CD4-positive, alpha-beta T cell treated with Interferon alpha-2 for 1 hour (primary cell): Measurements from ENCODE around the gene DOCK2.
A peak's percentile ranks its signal among the peaks of the same experiment; 100 is the strongest.
"Not testable (repeated sequence)": the region's sequence is repeated elsewhere in the genome, so short reads cannot be mapped to it uniquely, and the experiment has no call there.

Experiments
- DNase-seq, 2 donors: peaks; one replicate each; pipeline ENCODE4 v3.0.0-alpha.2; 2020 to 2022

Gene DOCK2

GRCh38 chr5:170076211-170076610 is 439.1 kb downstream of the DOCK2 start:
- no peak for DNase-seq

DNA sequence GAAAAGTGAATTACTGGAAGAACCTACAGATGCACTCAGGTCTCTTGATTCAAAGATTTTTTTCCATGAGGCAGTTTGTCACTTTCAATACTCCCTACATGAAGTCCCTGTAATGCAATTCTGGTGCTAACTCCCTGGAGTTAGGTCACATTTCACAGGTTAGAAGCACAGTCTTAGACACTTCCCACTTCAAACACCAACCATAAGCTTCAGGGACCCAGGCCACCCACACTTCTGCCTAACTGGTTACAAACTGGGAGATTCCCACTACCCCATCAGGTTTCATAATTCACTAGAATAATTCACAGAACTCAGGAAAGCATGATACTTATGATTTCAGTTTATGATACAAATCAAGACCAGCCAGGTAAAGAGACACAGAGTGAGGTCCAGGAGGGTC is 439.7 kb downstream of the DOCK2 start:
- no peak for DNase-seq

DNA sequence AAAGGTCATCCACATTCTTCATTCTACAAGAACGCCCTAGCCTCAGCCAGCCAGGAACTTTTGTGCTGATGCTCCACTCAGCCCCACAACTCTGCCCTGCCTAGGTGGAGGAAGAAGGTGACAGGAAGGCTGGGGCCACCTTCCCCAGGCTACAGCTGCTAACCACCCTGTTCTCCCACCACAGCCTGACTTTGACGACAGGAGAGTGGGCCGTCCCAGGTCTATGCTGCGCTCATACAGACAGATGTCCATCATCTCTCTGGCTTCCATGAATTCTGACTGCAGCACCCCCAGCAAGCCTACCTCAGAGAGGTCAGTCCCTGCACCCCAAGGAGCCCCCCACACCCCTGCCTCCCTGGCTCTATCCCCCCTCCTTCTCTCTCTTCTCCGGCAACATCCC is 440.5 kb downstream of the DOCK2 start:
- DNase-seq: no peak

DNA sequence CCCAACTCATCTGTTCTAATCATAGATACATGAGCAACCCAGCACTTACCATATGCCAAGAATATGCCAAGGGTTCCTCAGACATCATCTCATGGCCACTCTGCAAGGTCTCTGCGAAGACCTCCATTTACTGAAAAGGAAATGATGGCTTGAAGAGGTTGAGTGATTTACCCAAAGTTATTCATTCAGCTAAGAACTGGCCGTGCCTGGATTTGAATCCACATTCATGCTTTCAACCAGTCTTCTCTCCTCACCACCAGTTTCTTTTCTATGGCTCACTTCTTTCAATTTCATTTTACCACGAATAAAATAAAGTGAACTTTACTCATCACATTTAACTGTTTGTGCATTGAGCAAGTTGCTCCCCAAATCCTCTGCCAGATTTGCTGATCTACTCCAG is 441.4 kb downstream of the DOCK2 start:
- DNase-seq: no peak

- DNase-seq: no peak
Observed at GRCh38 chr5:170078931-170079330, 441.9 kb downstream of the DOCK2 start.

GRCh38 chr5:170080217-170080616 is 443.1 kb downstream of the DOCK2 start:
- no peak for DNase-seq

DNA sequence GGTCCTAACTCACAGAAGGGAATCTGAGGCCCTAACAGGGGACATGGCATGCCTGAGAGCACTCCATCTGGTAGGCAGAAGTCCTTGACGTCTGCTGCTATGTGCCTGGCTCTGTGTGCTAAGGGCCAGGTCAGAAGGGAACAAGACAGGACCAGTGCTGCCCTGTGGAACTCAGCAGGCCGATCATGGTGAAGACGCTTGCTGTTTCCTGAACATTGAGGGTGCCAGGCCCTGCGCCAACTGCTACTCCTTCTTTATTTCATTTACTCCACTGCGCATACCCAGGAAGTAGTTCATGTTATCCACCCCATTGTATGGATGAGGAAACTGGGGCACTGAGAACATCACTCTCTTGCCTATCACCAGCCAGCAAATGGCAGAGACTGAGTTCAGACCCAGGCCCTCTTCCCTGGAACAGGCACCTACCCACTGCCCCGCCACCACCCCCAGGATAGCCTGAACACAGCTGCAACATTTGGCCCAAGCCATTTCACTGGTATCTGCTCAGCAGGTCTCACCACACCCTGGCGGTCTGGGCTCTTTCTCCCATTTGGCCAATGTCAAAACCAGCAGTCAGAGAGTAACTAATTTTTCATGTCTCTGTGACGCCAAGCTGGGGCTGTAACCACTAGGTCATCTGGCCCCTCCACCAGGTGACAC is 443.8 kb downstream of the DOCK2 start:
- DNase-seq: no peak

DNA sequence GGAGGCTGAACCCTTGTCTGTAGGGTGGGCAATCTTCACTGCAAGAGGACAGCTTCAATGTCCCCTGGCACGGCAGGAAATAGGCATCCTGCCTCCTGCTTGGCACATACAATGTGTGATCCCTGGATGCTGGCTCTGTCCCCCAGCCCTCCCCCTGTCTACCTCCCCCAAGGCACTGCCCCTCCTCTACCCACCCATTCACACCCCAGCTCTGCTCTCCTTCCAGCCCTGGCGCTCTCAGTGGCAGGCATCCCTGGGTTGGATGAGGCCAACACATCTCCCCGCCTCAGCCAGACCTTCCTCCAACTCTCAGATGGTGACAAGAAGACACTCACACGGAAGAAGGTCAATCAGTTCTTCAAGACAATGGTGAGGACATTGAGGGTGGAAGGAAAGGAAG is 444.5 kb downstream of the DOCK2 start:
- DNase-seq: no peak

GRCh38 chr5:170082701-170083100 is 445.6 kb downstream of the DOCK2 start:
- no peak for DNase-seq

GRCh38 chr5:170087168-170087817 is 450.2 kb downstream of the DOCK2 start:
- DNase-seq: no peak

DNA sequence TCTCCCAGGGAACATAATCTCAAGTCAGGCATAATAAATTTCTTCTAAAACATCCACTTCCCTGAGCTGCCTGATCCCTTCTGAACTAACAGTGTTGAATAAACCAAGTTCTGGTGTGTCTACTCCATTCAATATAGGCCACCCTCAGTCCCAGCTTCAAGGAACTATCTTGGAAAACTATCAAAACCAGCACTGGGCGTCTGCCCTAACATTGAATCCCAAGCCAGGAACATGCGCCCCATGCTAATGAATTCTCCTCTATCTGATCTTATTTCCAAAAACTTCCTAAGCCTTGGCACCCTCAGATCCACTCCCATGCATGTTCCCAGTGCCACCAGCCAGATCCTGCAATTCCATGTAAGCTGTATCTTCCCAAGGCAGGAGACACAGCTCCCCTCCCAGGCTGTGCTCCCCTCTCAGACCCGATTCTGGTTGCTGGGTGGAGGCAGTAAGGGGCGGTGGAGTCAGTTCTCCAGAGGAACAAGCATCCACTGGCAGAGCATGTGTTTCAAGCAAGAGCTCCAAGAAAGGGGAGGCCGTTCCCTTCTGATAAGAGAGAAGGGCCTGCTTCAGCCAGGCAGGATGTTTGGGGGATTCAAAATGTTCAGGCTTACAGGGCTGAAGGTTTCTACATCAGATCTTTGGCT is 455.5 kb downstream of the DOCK2 start:
- no peak for DNase-seq

DNA sequence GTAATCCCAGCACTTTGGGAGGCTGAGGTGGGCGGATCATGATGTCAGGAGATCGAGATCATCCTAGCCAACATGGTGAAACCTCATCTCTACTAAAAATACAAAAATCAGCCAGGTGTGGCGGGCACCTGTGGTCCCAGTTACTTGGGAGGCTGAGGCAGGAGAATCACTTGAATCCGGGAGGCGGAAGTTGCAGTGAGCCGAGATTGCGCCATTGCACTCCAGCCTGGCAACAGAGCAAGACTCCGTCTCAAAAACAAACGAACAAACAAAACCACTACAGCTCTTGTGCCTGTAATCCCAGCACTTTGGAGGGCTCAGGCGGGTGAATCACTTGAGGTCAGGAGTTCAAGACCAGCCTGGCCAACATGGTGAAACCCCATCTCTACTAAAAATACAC is 457.3 kb downstream of the DOCK2 start:
- DNase-seq: not testable (repeated sequence)

DNA sequence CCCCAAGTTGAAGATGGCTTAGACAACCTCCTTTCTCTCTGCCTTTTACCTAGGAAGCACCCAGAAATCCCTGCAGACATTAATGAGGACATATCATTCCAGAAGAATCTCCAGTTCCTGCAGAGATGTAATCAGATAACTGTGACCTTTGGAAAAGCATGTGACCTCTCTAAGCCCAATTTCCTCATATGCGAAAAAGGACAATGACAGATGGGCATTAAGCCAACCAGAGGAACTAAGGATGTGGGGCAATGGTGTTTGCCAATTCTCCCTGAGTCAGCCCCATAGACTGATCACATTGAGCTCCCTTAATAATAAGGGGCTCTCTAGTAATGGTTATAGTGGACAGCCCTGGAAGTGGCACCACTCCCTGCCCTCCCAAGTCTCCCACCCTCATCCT is 458.6 kb downstream of the DOCK2 start:
- DNase-seq: no peak

GRCh38 chr5:170097934-170098333 is 460.9 kb downstream of the DOCK2 start:
- no peak for DNase-seq

- DNase-seq: peak; percentile 61 to 69
Observed at GRCh38 chr5:170100066-170100943, 463.2 kb downstream of the DOCK2 start.

GRCh38 chr5:170103447-170103846 is 466.4 kb downstream of the DOCK2 start:
- no peak for DNase-seq

- no peak for DNase-seq
Observed at GRCh38 chr5:170104299-170104698, 467.2 kb downstream of the DOCK2 start.

GRCh38 chr5:170104710-170105109 is 467.6 kb downstream of the DOCK2 start:
- no peak for DNase-seq

DNA sequence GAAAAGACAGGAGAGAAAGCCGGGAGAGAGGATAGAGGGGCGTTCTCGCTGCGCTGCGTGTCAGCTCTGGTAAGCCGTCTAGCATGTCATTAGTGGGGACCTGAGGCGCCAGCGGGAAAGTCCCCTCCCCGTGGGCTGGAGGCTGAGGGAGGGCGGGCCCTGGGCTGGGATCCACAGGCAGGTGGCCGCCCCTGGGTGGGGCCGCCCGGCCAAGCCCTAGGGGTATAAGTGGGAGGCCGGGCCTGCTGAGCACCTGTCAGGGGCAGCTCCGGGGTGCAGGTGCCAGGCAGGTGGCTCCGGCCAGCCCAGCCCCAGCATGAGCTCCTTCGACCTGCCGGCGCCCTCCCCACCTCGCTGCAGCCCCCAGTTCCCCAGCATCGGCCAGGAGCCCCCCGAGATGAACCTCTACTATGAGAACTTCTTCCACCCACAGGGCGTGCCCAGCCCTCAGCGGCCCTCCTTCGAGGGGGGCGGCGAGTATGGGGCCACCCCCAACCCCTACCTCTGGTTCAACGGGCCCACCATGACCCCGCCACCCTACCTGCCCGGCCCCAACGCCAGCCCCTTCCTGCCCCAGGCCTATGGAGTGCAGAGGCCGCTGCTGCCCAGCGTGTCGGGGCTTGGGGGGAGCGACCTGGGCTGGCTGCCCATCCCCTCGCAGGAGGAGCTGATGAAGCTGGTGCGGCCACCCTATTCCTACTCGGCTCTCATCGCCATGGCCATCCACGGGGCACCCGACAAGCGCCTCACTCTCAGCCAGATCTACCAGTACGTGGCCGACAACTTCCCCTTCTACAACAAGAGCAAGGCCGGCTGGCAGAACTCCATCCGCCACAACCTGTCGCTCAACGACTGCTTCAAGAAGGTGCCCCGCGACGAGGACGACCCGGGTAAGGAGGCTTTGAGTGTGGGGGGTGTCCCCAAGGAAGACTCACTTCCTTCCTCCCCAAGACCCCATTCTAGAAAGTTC is 468.9 kb downstream of the DOCK2 start, which contains the start of gene FOXI1:
TSS of gene FOXI1 (plus strand) at position 256 of the 970 bp plus-strand sequence. CDS start at position 317, 61 bp downstream.
- no peak for DNase-seq

DNA sequence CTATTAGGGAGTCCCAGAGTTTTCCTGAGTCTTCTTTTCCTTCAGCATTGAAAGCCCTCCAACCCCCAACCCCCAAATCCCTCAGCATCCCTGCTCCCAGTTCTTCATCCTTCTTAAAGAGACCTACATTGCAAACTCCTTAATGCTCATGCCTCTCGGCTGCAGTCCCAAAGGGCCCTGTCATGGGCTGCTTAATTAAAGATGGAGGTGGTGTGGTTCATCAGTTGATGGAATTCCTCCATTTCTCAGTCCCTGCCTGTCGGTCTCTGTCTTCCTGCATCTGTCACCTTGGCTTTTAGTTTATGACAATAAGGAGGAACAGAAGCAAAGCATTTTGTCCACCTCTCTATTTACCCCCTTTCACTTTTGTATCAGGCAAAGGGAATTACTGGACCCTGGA is 470.6 kb downstream of the DOCK2 start:
- DNase-seq: no peak

DNA sequence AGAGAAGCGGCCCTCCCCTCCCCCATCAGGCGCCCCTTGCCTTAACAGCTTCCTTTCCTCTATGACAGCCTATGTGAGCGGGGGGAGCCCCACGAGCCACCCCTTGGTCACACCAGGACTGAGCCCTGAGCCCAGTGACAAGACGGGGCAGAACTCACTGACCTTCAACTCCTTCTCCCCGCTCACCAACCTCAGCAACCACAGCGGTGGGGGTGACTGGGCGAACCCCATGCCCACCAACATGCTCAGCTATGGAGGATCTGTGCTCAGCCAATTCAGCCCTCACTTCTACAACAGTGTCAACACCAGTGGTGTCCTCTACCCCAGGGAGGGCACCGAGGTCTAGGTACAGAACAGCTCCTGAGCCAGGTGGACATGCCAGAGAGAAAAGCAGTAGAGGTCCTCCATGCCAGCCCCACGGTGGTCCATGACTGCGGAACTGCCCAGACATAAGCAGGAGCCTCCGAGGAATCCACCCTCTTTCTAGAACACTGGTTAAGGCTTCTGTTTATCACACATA is 471.3 kb downstream of the DOCK2 start:
- no peak for DNase-seq
